Stimulated activated naive B cell treated with anti-CD40 and anti-IgM and Interleukin-4, amounts not matched to agents 10 μg/mL and 1 μg/mL and 100 μg/mL, for 72 hours (primary cell): ENCODE results near the gene AP5Z1.

Experiments
- ATAC-seq, 2 donors: fragments of 150-1000 bp; cut with Tn5 transposase; replicated peaks; 2 replicates each; pipeline ENCODE4 v1.10.0; 2021; ENCODE audit warnings: moderate library complexity in 1 of 2
- DNase-seq: peaks from one replicate; pipeline ENCODE4 v3.0.0; 2021
- H3K27ac Mint-ChIP-seq: one replicate; pipeline ENCODE4 v1.8.0; 2022; ENCODE audit warnings: mild to moderate bottlenecking, mixed read lengths
- H3K27me3 Mint-ChIP-seq, 2 donors: one replicate each; pipeline ENCODE4 v1.8.0; 2022; ENCODE audit warnings: mixed read lengths in 2 of 2
- H3K36me3 Mint-ChIP-seq, 2 donors: one replicate each; pipeline ENCODE4 v1.8.0; 2022; ENCODE audit warnings: mixed read lengths in 2 of 2, mild to moderate bottlenecking in 1 of 2
- H3K4me1 Mint-ChIP-seq, 2 donors: one replicate each; pipeline ENCODE4 v1.8.0; 2022; ENCODE audit warnings: mixed read lengths in 2 of 2, mild to moderate bottlenecking in 1 of 2
- H3K4me3 Mint-ChIP-seq, 2 donors: one replicate each; pipeline ENCODE4 v1.8.0; 2022; ENCODE audit warnings: mild to moderate bottlenecking in 2 of 2, mixed read lengths in 2 of 2, moderate library complexity in 1 of 2
- H3K9me3 Mint-ChIP-seq, 2 donors: one replicate each; pipeline ENCODE4 v1.8.0; 2022; ENCODE audit warnings: mixed read lengths in 2 of 2, mild to moderate bottlenecking in 1 of 2

AP5Z1 gene

GRCh38 chr7:4753598-4754432 is 21.6 kb upstream of the AP5Z1 start:
- Mint-ChIP-seq H3K27me3 (no peaks in the 10 kb centered on the region), H3K36me3 (peaks cover 18 to 38% of the 10 kb centered on the region in 2 donors)

GRCh38 chr7:4754433-4755010 is 20.9 kb upstream of the AP5Z1 start:
- Mint-ChIP-seq H3K27me3 (no peaks in the 10 kb centered on the region), H3K36me3 (peaks cover 19 to 34% of the 10 kb centered on the region in 2 donors), H3K4me1 (peaks cover 8 to 14% of the 10 kb centered on the region in 2 donors), H3K4me3 (no peak overlapping the region), H3K9me3 (no peaks in the 10 kb centered on the region), H3K27ac (no peak overlapping the region)
- no peak for DNase-seq
- ATAC-seq, result no peak

More at GRCh38 chr7:4753598-4754432, 21.6 kb upstream of the AP5Z1 start:
- peak; percentile 97 to 98 for ATAC-seq
- H3K9me3 Mint-ChIP-seq, result no peaks in the 10 kb centered on the region
- H3K27ac Mint-ChIP-seq, result no peak overlapping the region
- DNase-seq, result peak; percentile 71
- peaks cover 11 to 19% of the 10 kb centered on the region in 2 donors for H3K4me1 Mint-ChIP-seq
- no peak overlapping the region for H3K4me3 Mint-ChIP-seq

- Mint-ChIP-seq H3K27me3 (no peaks in the 10 kb centered on the region), H3K4me1 (peaks cover 8 to 14% of the 10 kb centered on the region in 2 donors), H3K4me3 (no peak overlapping the region), H3K36me3 (peaks cover 20 to 35% of the 10 kb centered on the region in 2 donors), H3K27ac (no peak overlapping the region), H3K9me3 (no peaks in the 10 kb centered on the region)
- ATAC-seq, result no peak
- DNase-seq, result no peak
Measured at GRCh38 chr7:4755045-4755444, 20.4 kb upstream of the AP5Z1 start.

- Mint-ChIP-seq H3K36me3 (peaks cover 30 to 44% of the 10 kb centered on the region in 2 donors), H3K4me3 (no peak overlapping the region), H3K27me3 (no peaks in the 10 kb centered on the region), H3K9me3 (no peaks in the 10 kb centered on the region), H3K27ac (peak overlapping the region; percentile 14), H3K4me1 (peaks cover 4 to 10% of the 10 kb centered on the region in 2 donors)
- ATAC-seq (no peak), DNase-seq (no peak)
Measured at GRCh38 chr7:4758111-4758510, 17.3 kb upstream of the AP5Z1 start.

- no peaks in the 10 kb centered on the region for H3K27me3 Mint-ChIP-seq
- DNase-seq (no peak), ATAC-seq (no peak)
- H3K27ac Mint-ChIP-seq, result no peak overlapping the region
- no peak overlapping the region for H3K4me3 Mint-ChIP-seq
- H3K36me3 Mint-ChIP-seq, result peaks cover 37 to 48% of the 10 kb centered on the region in 2 donors
- H3K9me3 Mint-ChIP-seq, result no peaks in the 10 kb centered on the region
- peaks cover 2 to 3% of the 10 kb centered on the region in 2 donors for H3K4me1 Mint-ChIP-seq
Measured at GRCh38 chr7:4758791-4759190, 16.6 kb upstream of the AP5Z1 start.

GRCh38 chr7:4759211-4759610 is 16.2 kb upstream of the AP5Z1 start:
- ATAC-seq, result no peak
- Mint-ChIP-seq H3K27ac (no peak overlapping the region), H3K27me3 (no peaks in the 10 kb centered on the region), H3K36me3 (peaks cover 38 to 46% of the 10 kb centered on the region in 2 donors), H3K9me3 (no peaks in the 10 kb centered on the region), H3K4me1 (no peaks in the 10 kb centered on the region), H3K4me3 (no peak overlapping the region)
- no peak for DNase-seq

GRCh38 chr7:4760952-4761351 is 14.5 kb upstream of the AP5Z1 start:
- H3K9me3 Mint-ChIP-seq, result no peaks in the 10 kb centered on the region
- peak overlapping the region; percentile 25 for H3K27ac Mint-ChIP-seq
- H3K4me1 Mint-ChIP-seq, result no peaks in the 10 kb centered on the region
- H3K4me3 Mint-ChIP-seq, result no peak overlapping the region
- H3K36me3 Mint-ChIP-seq, result peaks cover 39 to 50% of the 10 kb centered on the region in 2 donors
- DNase-seq (no peak), ATAC-seq (no peak)
- H3K27me3 Mint-ChIP-seq, result no peaks in the 10 kb centered on the region

- peaks cover 41 to 44% of the 10 kb centered on the region in 2 donors for H3K36me3 Mint-ChIP-seq
- H3K9me3 Mint-ChIP-seq, result no peaks in the 10 kb centered on the region
- H3K27me3 Mint-ChIP-seq, result no peaks in the 10 kb centered on the region
- H3K27ac Mint-ChIP-seq, result peak overlapping the region; percentile 81
- no peaks in the 10 kb centered on the region for H3K4me1 Mint-ChIP-seq
- no peak for DNase-seq
- H3K4me3 Mint-ChIP-seq, result peak overlapping the region in 1 of 2 donors; percentile 41
- ATAC-seq, result no peak
Measured at GRCh38 chr7:4762121-4763055, 13.0 kb upstream of the AP5Z1 start.

- Mint-ChIP-seq H3K36me3 (peaks cover 44 to 46% of the 10 kb centered on the region in 2 donors), H3K27me3 (no peaks in the 10 kb centered on the region)
Measured at GRCh38 chr7:4763091-4763793, 12.2 kb upstream of the AP5Z1 start.

GRCh38 chr7:4763794-4764185 is 11.6 kb upstream of the AP5Z1 start:
- Mint-ChIP-seq H3K27ac (peak overlapping the region; percentile 25), H3K4me3 (peak overlapping the region in 1 of 2 donors; percentile 22), H3K36me3 (peaks cover 44 to 46% of the 10 kb centered on the region in 2 donors), H3K27me3 (no peaks in the 10 kb centered on the region), H3K9me3 (no peaks in the 10 kb centered on the region), H3K4me1 (no peaks in the 10 kb centered on the region)
- ATAC-seq, result no peak
- no peak for DNase-seq

More at GRCh38 chr7:4763091-4763793, 12.2 kb upstream of the AP5Z1 start:
- H3K4me3 Mint-ChIP-seq, result peak overlapping the region in 1 of 2 donors; percentile 10
- ATAC-seq (no peak), DNase-seq (no peak)
- no peak overlapping the region for H3K27ac Mint-ChIP-seq
- H3K9me3 Mint-ChIP-seq, result no peaks in the 10 kb centered on the region
- no peaks in the 10 kb centered on the region for H3K4me1 Mint-ChIP-seq

- peaks cover 39 to 45% of the 10 kb centered on the region in 2 donors for H3K36me3 Mint-ChIP-seq
- no peak overlapping the region for H3K4me3 Mint-ChIP-seq
- H3K27ac Mint-ChIP-seq, result peak overlapping the region; percentile 70
- no peaks in the 10 kb centered on the region for H3K27me3 Mint-ChIP-seq
- H3K4me1 Mint-ChIP-seq, result peaks cover 0 to under 1% of the 10 kb centered on the region in 2 donors
- ATAC-seq (no peak), DNase-seq (no peak)
- H3K9me3 Mint-ChIP-seq, result no peaks in the 10 kb centered on the region
Measured at GRCh38 chr7:4764402-4765007, 10.9 kb upstream of the AP5Z1 start.

GRCh38 chr7:4765776-4766490 is 9.5 kb upstream of the AP5Z1 start:
- Mint-ChIP-seq H3K27me3 (no peaks in the 10 kb centered on the region), H3K9me3 (no peaks in the 10 kb centered on the region), H3K4me1 (peaks cover 0 to 3% of the 10 kb centered on the region in 2 donors), H3K27ac (no peak overlapping the region), H3K4me3 (no peak overlapping the region), H3K36me3 (peaks cover 35 to 45% of the 10 kb centered on the region in 2 donors)
- no peak for DNase-seq
- no peak for ATAC-seq
